ENCODE measurements around the gene SEMA3G. TPM values are rescaled to one million over a fixed set of nuclear protein-coding genes. Genes with fewer than 3 reads are reported as not detected.

Gene SEMA3G
- total RNA-seq, 1 donor from 2014 or later, result 8.3 TPM

GRCh38 chr3:52451237-52452083 lies 6.6 kb upstream of the SEMA3G start:
- no peak for DNase-seq (ENCODE audit: extremely low spot score in 2 of 2)
- Histone ChIP-seq H3K4me3 (no peak overlapping the region), H3K27me3 (no peaks in the 10 kb centered on the region), H3K4me1 (peaks cover 19% of the 10 kb centered on the region), H3K36me3 (no peaks in the 10 kb centered on the region), H3K27ac (no peak overlapping the region), H3K9me3 (no peaks in the 10 kb centered on the region)
- intact Hi-C loops (cut with DNase I), result no loop called here
- TF ChIP-seq CTCF (IDR thresholded peaks at IDR 0.05), result no peak

GRCh38 chr3:52450489-52451236 lies 5.8 kb upstream of the SEMA3G start:
- DNase-seq (ENCODE audit: extremely low spot score in 2 of 2), result no peak
- no peaks in the 10 kb centered on the region for H3K27me3 ChIP-seq
- peaks cover 16% of the 10 kb centered on the region for H3K4me1 ChIP-seq
- intact Hi-C loops (cut with DNase I), result no loop called here
- H3K36me3 ChIP-seq, result no peaks in the 10 kb centered on the region
- no peak overlapping the region for H3K4me3 ChIP-seq
- H3K9me3 ChIP-seq, result no peaks in the 10 kb centered on the region
- no peak overlapping the region for H3K27ac ChIP-seq
- no peak for TF ChIP-seq CTCF (IDR thresholded peaks at IDR 0.05)
- no peak for TF ChIP-seq POLR2A (IDR thresholded peaks at IDR 0.05)
- no peak for TF ChIP-seq POLR2AphosphoS5 (IDR thresholded peaks at IDR 0.05; ENCODE audit: insufficient read depth in 1 of 2, low read depth in 1 of 2)

- Histone ChIP-seq H3K4me3 (no peak overlapping the region), H3K27ac (no peak overlapping the region), H3K9me3 (no peaks in the 10 kb centered on the region), H3K4me1 (no peaks in the 10 kb centered on the region), H3K27me3 (no peaks in the 10 kb centered on the region), H3K36me3 (no peaks in the 10 kb centered on the region)
- TF ChIP-seq POLR2A (IDR thresholded peaks at IDR 0.05) (no peak), POLR2AphosphoS5 (IDR thresholded peaks at IDR 0.05; ENCODE audit: insufficient read depth in 1 of 2, low read depth in 1 of 2) (no peak), CTCF (IDR thresholded peaks at IDR 0.05) (no peak)
- no peak for DNase-seq (ENCODE audit: extremely low spot score in 2 of 2)
- intact Hi-C loops (cut with DNase I), result no loop called here
Observed at GRCh38 chr3:52447512-52448355, 2.8 kb upstream of the SEMA3G start.

- no peak overlapping the region for H3K4me3 ChIP-seq
- H3K4me1 ChIP-seq, result no peaks in the 10 kb centered on the region
- TF ChIP-seq POLR2AphosphoS5 (IDR thresholded peaks at IDR 0.05; ENCODE audit: insufficient read depth in 1 of 2, low read depth in 1 of 2) (no peak), POLR2A (IDR thresholded peaks at IDR 0.05) (no peak), CTCF (IDR thresholded peaks at IDR 0.05) (peak; percentile 97 to 100 (median 99))
- no peaks in the 10 kb centered on the region for H3K36me3 ChIP-seq
- no peak overlapping the region for H3K27ac ChIP-seq
- H3K9me3 ChIP-seq, result no peaks in the 10 kb centered on the region
- intact Hi-C loops (cut with DNase I), result no loop called here
- no peak for DNase-seq (ENCODE audit: extremely low spot score in 2 of 2)
- no peaks in the 10 kb centered on the region for H3K27me3 ChIP-seq
Observed at GRCh38 chr3:52446631-52447511, 2.0 kb upstream of the SEMA3G start.
